HG03159 (cell line): Measurements from ENCODE around the gene RBM4B.
"Not testable (repeated sequence)": the region's sequence is repeated elsewhere in the genome, so short reads cannot be mapped to it uniquely, and the experiment has no call there.

Experiments
- ATAC-seq: cut with Tn5 transposase; IDR thresholded peaks from one replicate; pipeline ENCODE4 v1.9.1; 2021; ENCODE audit warnings: mild to moderate bottlenecking, moderate library complexity; ENCODE audit not compliant: unreplicated experiment

Gene RBM4B

GRCh38 chr11:66643745-66644437, 33.8 kb downstream of the RBM4B start:
- no peak for ATAC-seq

GRCh38 chr11:66641834-66642233, 35.9 kb downstream of the RBM4B start:
- no peak for ATAC-seq

DNA sequence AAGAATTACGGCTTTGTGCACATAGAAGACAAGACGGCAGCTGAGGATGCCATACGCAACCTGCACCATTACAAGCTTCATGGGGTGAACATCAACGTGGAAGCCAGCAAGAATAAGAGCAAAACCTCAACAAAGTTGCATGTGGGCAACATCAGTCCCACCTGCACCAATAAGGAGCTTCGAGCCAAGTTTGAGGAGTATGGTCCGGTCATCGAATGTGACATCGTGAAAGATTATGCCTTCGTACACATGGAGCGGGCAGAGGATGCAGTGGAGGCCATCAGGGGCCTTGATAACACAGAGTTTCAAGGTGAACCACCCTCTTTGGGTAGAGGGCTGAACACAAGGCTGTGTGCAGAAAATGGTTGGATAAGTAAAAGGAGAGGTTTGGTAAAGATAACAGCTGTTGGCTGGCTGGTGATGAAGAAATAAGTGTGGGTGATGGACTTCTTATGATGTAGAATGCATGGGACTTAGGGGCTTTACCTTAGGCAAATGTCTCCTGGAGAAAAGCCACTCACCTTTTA, 37.8 kb downstream of the RBM4B start:
- not testable (repeated sequence) for ATAC-seq

GRCh38 chr11:66639066-66639813, 38.4 kb downstream of the RBM4B start:
- ATAC-seq: no peak

DNA sequence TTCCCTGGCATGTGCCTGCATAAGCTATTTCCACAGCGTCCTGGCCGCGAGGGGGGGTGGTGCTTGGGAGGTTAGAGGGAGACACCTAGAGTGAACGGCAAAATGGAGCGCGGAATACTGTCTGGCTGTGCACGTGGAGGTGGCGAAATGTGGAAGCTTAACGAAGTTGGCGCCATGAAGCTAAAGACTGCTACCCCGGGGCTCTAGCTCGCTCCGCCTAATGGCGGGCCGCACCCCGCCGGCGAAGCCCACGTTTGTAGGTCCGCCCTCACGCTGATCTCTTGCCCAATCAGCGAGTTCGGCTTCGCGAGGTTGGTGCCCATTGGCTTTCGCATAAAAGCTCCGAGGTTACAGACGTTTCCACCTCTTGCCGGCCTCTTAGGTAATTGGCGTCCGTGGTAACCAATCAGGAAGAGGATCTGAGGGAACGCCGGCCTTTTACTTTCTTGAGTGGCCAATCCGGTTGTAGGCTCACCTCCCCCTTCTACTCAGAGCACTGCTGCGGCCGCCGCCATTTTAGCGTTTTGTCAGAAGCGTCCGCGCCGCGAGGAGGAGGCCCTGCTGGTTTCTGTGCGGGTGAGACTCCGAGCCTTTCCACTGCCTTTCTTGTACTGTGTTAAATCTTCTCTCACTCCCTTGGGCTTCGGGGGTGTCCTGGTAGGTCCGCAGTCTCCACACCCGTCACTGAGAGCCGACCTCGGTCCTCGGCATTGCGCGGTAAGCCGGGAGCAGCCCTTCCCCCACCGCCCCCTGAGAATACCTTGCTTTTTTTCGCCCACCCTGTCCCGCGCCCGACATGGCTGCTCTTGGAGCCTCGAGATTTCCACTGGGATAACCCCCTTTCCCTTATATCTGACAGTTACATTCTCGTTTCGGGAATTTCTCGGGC, 39.3 kb downstream of the RBM4B start, which contains the start of gene RBM4:
Gene RBM4, plus strand, starts transcription at position 527 of the 889 bp plus-strand sequence. CDS start 1,009 bp downstream, outside the sequence.
- ATAC-seq: peak; percentile 97

- ATAC-seq: no peak
Measured at GRCh38 chr11:66637557-66638176, 40.0 kb downstream of the RBM4B start.

DNA sequence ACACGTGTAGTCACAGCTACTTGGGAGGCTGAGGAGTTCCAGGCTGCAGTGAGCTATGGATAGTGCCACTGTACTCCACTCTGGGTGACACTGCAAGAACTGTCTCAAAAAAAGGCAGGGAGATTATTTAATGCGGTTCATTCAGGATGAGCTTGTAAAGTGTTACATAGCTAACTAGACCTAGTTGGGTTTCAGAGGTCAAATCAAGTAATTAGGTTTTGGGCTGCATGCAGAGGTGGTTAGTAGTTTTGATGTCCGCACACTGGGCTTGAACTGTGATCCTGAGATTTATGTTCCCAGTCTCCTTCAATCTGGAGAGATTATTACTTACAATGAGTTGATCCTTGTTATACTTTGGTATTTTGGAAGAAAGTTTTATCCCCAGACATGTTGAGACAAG, 41.3 kb downstream of the RBM4B start:
- ATAC-seq: no peak

DNA sequence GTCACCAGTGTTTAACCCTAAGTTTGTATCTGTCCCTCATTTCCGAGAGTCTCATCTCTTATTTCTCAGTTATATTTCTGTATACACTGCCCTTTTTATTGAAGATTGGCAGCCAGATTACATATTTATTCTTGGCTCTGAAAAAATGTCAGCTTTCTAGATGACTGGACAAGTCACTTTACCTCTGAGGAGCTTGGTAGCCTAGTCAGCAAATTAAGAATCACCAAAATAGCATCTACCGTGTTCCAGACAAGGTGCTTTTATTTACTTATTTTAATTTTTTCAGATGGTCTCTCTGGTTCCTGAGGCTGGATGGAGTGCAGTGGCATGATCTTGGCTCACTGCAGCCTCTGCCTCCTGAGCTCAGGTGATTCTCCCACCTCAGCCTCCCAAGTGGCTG, 44.7 kb downstream of the RBM4B start:
- no peak for ATAC-seq

DNA sequence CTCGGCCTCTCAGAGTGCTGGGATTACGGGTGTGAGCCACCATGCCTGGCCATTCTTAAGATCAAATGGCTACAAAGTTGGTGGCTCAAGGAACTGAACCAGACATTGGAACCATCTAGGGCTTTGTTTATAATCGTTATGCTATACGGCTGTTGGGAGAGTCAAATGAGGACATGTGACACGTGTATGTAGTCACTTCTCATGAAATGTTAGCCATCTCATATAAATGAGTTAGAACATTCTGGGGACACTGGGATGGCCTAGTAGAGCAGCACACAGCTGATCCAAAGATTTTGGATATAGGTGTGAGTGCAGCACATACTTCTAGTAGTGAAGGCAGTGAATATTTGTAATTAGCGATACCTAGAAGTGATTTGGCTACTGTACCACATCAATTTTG, 45.8 kb downstream of the RBM4B start:
- no peak for ATAC-seq

DNA sequence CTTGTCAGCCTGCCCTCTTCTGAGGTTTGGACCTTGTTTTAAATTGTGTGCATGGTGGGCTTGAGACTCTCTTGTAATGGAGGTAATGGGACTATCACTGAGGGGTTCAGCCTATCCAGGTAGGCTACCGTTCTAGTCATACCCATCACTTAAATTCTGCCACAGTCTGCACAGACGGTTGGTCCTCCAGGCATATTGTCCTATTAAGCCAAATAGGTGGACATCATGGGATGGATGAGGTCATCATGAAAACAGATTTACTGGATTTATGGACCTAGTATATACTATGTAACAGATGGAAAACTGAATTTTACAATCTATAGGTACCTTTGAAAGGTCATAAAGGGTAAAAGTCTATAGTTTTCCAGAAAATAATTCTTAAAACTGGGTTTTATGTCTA, 48.3 kb downstream of the RBM4B start:
- no peak for ATAC-seq

- no peak for ATAC-seq
Measured at GRCh38 chr11:66628061-66628603, 49.6 kb downstream of the RBM4B start.

GRCh38 chr11:66626926-66627325, 50.8 kb downstream of the RBM4B start:
- ATAC-seq: no peak

- ATAC-seq: no peak
Measured at GRCh38 chr11:66626382-66626781, 51.3 kb downstream of the RBM4B start.

DNA sequence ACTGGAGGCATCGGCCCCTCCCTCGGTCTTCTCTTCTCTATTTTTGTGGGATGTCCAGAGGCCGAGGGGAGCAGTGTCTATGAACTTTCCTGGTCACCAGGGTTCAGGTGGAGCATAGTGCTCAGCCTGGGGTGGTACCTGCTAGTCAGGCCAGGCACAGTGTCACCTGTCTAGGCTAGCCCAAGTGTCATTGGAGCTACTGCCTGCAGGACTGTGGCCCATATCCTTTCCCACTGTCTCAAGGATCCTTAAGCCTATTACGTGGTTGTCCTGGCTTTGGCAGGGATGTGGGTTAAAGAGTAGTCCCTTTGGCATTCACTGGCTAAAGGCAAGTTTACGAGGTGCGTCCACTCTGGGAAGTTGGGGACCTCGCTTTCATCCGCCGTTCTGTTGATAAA, 51.9 kb downstream of the RBM4B start:
- ATAC-seq: no peak

GRCh38 chr11:66625041-66625751, 52.5 kb downstream of the RBM4B start:
- no peak for ATAC-seq

DNA sequence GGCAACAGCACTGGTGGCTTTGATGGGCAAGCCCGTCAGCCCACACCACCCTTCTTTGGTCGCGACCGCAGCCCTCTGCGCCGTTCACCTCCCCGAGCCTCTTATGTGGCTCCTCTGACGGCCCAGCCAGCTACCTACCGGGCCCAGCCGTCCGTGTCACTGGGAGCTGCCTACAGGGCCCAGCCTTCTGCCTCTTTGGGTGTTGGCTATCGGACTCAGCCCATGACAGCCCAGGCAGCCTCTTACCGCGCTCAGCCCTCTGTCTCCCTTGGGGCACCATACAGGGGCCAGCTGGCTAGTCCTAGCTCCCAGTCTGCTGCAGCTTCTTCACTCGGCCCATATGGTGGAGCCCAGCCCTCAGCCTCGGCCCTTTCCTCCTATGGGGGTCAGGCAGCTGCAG, 53.2 kb downstream of the RBM4B start:
- ATAC-seq: no peak

GRCh38 chr11:66619080-66619554, 58.6 kb downstream of the RBM4B start:
- no peak for ATAC-seq

DNA sequence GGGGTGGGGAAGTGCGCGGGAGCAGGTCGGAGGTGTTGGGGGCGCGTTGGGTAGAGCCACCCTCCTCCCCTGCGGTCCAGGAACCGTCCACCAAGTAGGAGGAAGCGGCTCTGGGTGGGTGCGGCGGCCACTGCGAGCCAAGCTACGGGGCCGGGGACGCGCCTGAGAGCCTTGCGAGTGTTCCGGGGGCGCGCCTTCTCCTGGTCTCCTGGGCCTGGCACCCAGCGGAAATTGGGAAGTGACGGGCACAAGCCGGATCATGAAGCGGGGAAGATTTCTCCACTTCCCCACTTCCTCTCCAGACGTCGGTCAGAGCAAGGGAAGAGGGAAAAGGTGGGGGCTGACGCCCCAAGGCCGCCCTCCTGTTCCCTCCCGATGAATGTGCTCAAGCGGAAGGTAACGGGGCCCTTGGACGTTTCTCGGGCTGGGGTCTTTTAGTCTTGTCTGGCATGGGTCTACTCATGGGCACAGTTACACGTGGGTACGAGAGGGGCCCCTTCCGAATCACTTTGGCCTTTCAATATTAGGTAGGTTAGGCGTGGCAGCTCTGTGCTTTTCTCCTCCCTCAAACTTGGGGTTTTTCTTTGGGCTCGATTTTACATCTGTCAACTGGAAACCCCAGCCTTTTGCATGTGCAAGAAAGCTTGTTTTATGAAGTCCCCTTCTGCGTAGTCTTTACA, 60.4 kb downstream of the RBM4B start:
- ATAC-seq: no peak
